ENCODE measurements around the gene RGPD8.

RGPD8 gene

GRCh38 chr2:112321375-112322320, 111.8 kb downstream of the RGPD8 start:
- no peak for TF ChIP-seq FOXM1 (IDR thresholded peaks at IDR 0.05; ENCODE audit: borderline replicate concordance, low read depth)
- TF ChIP-seq REST (IDR thresholded peaks at IDR 0.05; ENCODE audit: low read depth): no peak
- no peak for TF ChIP-seq CREB1 (IDR thresholded peaks at IDR 0.05; ENCODE audit: low read depth)
- TF ChIP-seq NFIC (IDR thresholded peaks at IDR 0.05): no peak
- TF ChIP-seq EP300 (IDR thresholded peaks at IDR 0.05; ENCODE audit: borderline replicate concordance): no peak
- no peak for TF ChIP-seq EGR1 (IDR thresholded peaks at IDR 0.05)
- no peak for TF ChIP-seq RAD21 (IDR thresholded peaks at IDR 0.05; ENCODE audit: low read depth)
- TF ChIP-seq USF1 (IDR thresholded peaks at IDR 0.05): no peak
- TF ChIP-seq MAX (IDR thresholded peaks at IDR 0.05): no peak
- TF ChIP-seq TAF1 (IDR thresholded peaks at IDR 0.05; ENCODE audit: low read depth): no peak
- no peak for TF ChIP-seq TEAD4 (IDR thresholded peaks at IDR 0.05)
- no peak for TF ChIP-seq TCF12 (IDR thresholded peaks at IDR 0.05; ENCODE audit: low read depth)
- no peak for TF ChIP-seq ZBTB7A (IDR thresholded peaks at IDR 0.05; ENCODE audit: low read depth)
- no peak for TF ChIP-seq CEBPB (IDR thresholded peaks at IDR 0.05)
- TF ChIP-seq YY1 (IDR thresholded peaks at IDR 0.05; ENCODE audit: low read depth): no peak

All from Ishikawa (cell line).